ENCODE measurements around the gene MAEA.

The MAEA gene

GRCh38 chr4:1380368-1381151 is 90.9 kb downstream of the MAEA start:
- DNase-seq (ENCODE audit: low read depth in 2 of 2), result no peak

GRCh38 chr4:1381181-1381621 is 91.5 kb downstream of the MAEA start:
- no peak for DNase-seq (ENCODE audit: low read depth in 2 of 2)

DNA sequence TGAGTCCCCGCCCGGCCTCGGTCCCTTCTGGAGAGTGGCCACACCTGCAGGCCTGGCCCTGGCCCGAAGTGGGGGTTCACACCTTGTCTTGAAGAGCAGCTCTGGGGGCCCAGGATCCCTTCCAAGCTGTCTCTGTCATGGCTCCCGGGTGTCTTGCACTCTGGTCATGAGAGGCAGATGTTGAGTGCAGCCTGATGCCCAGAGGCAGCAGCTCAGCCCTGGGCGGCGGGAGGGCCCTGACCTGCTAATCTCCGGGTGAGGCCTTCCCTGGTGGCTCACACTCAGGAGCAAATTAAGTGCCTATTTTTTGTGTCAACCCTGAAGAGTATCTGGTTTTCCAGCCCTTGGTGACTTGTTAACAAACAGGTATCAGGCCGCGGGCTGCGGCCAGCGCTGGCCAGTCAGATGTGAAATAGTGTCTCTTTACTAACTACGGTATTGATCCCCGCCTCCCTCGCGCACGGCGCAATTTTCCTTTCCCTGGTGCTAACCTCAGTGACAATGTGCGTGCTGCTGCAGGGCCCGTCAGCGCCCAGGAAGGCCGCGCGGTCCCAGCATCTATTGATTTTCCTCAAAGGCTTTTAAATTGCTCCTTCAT is 92.4 kb downstream of the MAEA start:
- DNase-seq (ENCODE audit: low read depth in 2 of 2), result no peak

DNA sequence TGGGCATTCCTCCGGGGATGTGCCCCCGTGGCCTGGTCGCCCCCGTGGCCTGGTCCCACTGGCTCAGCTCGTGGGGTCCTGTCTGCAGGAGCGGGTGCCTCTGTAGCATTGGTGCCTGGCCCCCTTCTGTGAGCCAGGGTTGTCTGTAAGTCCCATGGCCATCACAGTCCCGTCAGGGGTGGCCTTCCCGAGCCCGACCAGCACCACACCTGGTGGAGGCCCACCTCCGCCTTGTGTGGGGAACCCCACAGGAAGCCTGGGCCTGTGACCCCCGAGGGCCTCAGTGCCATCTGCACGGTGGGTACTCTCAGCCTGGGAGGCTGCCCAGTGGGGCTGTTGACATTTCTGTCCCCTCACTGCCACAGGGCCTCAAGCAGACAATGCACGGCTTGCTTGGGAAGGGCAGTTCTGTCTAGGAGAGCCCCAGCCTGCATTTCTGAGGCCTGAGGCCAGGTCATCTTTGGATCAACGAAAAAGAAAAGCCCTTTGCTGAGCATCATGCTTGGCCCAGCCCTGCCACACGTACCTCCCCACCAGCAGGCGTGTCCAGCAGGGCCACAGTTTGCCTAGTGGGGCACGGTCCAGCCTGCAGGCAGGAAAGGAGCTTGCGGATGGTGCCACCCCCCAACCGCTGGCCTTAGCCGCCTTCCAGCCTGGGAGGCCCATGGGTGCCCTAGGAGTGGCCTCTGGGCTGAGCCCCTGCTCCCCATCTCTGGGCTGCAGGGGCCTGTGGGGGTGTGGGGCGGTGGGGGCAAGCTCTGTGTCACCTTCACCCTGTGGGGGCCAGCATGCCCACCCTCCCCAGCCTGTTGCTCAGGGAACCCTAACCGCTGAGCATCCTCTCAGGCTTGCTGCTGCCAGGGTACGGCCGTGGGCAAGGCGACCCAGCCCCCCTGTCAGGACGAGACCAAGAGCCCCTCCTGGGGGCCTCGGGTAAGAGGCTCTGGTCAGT is 93.4 kb downstream of the MAEA start:
- no peak for DNase-seq (ENCODE audit: low read depth in 2 of 2)

- no peak for DNase-seq (ENCODE audit: low read depth in 2 of 2)
These were observed 94.3 kb downstream of the MAEA start for GRCh38 chr4:1383728-1384591.

DNA sequence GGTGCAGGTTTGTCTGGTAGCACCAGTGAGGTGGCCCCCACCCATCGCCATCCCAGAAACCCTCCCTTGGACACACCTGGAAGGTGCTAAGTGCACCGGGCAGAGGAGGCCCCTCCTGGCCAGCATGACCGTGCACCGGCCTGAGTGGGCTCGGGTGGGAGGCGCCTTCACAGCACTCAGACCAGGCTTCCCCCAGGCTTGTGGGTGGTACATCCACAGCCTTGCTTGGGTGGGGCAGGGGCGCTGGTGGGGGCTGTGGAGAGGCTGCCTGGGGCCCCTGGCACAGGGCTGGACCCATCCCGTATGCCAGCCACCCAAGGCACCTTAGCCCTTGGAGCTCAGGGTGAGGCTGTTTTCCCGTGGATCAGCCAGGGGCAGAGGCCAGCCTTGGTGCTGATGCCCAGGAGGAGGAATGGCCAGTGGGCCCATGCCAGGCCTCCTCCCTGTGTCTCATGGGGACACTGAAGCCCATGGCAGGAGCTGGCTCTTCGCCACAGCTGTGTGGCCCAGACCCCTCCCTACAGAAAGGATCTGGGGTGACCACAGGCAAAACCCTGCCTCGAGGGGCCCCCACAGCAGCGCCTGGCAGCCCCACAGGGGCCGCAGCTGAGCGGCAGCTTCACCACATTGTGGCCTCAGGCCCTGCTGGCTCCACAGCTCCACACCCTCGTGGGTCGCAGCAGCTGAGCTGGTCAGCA is 95.1 kb downstream of the MAEA start:
- DNase-seq (ENCODE audit: low read depth in 2 of 2), result no peak

DNA sequence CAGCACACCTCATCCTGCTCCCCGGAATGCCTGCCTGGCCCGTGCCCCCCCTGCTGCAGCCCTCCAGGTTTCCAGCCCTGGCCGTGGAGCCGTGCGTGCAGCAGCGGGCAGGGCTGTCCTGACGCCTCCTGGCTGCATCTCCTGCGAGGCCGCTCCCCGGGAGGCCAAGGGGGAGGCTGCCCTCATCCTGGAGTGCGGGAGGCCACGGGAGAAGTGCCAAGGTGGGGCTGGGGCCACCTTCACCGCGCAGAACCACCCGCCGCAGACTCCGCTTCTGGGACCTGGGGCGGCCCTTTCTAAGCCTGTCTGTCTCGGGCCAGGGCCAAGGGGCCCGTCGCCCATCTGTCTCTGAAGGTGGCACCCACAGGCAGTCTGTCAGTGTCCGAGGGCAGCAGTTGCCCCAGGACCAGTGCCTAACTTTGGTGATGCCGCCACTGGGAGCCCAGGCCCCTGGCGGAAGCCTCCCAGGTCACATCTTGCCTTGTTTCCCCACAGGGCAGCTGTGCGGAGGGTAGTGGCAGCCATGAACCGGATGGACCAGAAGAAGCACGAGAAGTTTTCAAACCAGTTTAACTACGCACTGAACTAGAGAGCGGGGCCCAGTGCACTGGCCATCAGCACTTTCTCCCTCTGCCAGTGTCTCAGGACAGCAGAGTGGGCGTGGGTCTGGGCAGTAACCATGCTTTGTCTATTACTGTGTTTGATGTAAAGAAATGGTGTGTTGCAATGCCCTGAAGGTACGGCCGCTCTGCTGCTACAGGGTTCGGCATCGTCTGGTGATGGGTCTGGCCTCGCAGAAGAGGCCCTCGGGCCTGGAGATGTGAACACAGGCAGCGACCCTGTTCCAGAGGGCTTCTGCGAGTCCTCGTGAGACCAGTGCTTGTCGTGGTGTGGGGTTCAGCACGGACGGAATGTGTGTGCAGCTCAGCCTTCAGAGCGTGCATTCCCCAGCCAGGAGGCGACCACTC is 96.0 kb downstream of the MAEA start:
- DNase-seq (ENCODE audit: low read depth in 2 of 2), result no peak

Measured in fibroblast of skin of left quadriceps (primary cell).